Left renal pelvis (tissue), 4 donors: ENCODE measurements around the gene CCDC91. TPM values are rescaled to one million over a fixed set of nuclear protein-coding genes. Genes with fewer than 3 reads are reported as not detected.

Experiments
- DNase-seq, 4 donors: peaks; one replicate each; pipeline ENCODE4 v3.0.0-alpha.2; 2013; ENCODE audit warnings: low read depth in 4 of 4, low spot score in 3 of 4
- polyA plus RNA-seq, 4 donors: library from polyadenylated mRNA; unstranded; fragments of 120-200 nt; gene quantifications; one replicate each; pipeline ENCODE4 v1.2.1, GENCODE V29; 2013; ENCODE audit not compliant: insufficient read length in 4 of 4

CCDC91 gene
- polyA plus RNA-seq, 4 donors: 22.0 to 35.7 (median 27.5) TPM

DNA sequence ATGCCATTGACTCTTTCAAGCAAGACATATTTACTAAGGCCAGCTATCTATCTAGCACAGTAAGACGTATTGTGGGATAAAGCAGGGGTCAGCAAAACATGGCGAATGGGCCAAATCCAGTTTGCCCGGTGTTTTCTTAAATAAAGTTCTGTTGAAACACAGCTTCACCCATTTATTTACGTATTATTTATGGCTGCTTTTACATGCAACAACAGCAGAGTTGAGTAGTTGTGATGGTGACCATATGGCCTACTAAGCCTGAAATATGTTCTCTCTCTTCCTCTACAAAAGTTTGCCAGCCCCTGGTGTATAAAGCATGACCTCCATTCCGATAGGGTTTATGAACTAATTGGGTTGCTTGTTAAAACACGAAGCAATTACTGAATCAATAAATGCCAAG, 322.1 kb downstream of the CCDC91 start:
- DNase-seq: peak in 3 of 4 donors; percentile 10 to 33 (median 30)

DNA sequence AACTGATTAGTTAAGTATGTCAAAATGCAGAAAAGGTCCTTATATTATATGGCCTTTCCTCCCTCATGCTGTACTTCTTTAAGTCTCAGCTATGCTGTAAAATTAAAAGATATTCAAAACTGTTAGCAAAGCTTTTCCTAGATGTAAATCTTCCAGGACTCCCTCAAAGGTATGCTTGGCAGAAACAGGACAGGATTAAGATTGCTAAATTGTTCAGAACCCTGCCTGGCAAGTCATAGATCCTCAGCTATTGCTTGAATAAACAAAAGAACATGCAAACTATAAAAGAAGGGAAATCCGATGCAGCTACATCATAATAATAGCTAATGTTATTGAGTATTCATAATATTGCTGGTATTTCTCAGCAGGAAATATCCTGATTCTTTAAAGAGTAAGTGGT, 322.6 kb downstream of the CCDC91 start:
- no peak for DNase-seq

DNA sequence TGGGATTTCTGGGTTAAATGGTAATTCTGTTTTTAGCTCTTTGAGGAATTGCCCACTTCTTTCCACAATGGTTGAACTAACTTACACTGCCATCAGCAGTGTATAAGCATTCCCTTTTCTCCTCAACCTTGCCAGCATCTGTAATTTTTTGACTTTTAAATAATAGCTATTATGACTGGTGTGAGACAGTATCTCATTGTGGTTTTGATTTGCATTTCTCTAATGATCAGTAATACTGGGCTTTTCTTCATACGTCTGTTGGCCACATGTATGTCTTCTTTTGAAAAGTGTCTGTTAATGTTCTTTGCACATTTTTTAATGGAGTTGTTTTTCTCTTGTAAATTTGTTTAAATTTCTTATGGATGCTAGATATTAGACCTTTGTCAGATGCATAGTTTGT, 323.7 kb downstream of the CCDC91 start:
- DNase-seq: no peak

DNA sequence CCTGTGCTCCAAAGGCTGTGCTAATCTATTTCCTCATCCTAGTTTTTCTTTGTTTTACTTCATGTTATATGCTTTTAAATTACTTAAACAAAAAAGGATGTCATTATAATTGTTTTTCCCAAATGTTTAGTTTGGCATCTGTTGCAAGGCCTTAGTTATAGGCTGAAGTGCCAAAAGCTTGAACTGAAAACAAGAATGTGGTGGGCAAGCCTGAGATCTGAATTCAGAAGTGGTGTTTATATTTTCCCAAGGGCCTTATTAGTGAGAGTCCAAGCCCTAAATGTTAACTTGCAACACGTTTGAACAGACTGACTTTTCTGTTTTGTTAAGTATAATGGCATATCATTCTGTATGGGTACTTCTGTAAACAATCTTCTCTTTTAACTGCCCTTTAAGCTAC, 326.8 kb downstream of the CCDC91 start:
- no peak for DNase-seq

DNA sequence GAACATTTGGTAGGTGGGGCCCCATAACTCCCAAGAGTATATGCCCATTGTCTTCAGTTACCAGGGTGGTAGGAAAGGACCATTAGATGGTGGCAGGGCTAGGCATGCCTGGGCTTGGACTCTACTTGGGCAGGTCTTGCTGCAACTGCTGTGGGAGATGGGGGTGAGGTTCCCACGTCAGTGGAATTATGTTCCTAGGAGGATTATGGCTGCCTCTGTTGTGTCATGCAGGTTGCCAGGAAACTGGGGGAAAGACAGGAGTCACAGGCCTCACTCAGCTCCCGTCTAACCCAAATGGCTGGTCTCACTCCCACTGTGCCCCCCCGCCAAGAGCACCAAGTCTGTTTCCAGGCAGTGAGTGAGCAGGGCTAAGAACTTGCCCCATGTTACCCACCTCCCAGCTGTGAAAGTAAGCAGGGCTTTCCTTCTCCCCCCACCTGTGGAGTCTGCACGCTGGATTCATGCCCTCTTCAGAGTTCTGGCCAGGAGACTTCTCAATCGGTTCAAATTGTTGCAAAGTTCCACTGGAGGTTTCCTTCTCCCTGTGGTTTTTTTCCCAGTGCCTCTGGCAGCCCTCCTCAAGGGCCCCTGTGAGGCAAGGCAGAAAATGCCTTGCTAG, 337.5 kb downstream of the CCDC91 start:
- no peak for DNase-seq

DNA sequence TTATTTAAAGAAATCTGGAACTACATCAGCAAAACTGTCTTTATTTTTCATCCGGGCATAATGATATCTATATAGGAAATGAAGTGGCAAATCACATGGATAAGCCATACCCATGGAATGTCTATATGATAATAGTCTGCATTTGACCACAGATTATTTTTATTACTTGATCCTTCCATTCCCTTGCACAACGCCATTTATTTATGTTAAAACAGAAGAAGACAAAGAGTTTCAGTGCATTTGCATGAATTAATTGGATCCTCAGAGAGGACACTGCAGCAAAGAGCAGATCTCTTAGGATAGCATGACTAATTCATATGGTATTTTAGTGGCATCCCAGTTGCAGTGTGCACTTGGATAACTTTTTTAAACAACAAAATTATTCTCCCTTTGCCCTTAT, 345.0 kb downstream of the CCDC91 start:
- no peak for DNase-seq

DNA sequence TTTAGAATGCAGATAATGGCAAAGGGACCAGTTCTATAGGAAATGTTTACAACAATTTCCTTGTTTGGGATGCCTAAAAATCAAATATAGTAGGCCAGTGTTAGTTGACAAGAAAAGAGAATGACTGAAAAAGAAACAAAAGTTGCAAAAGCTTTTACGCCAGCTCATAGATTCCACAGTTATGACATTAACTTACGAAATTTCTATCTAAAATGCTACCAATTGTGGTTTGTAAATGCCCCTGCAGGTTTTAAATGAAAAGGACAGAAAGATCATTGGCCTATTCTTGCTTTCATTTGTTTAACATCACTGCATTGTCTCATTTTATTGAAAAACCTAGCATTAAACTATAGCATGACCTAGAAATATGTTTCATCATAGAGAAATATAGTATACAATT, 345.8 kb downstream of the CCDC91 start:
- DNase-seq: no peak

DNA sequence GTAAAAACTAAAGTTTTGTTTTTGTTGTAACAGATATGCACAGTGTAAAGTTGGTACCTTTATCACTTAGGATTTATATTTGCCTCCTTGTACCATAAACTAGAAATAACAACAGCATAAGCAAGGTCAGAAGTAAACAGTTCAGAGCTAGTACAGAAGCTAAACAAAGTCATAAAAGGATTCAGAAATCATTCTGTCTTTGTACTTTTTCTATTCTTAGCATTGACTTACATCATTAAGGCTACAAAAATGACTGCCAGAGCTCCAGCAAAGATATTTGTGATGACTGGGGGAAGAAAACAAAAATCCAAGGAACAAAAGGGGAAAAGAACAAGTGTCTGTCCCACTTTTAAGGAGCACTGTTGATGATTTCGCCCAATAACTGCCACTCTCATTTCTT, 347.2 kb downstream of the CCDC91 start:
- DNase-seq: no peak

DNA sequence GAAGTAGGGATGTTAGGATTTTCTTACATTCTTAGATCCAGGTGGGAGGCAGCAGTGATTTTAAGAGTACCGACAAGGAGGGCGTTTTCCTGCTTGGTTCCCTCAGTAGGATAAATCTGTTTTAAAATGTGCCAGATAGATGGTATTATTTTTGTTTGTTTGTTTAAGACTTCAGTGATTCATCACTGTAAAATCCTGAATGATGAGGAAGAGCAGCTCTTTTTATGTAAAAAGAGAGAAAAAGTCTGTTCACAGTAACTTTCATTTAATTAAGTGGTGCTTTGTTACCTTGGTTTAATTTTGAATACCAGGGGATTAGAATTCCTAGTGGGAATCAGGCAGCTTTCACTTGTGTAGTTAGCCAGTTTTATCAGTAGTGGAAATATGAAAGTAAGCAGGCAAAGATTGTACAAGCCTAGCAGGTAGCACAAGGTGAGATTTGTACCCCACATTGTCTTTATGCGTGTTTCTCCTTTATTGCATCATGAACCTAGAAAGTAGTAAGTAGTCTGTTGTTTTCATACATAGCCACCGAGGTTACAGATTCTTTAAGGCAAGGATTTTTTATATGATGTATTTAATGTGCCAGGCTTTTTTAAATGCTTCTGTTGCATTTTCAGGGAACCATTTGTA, 349.6 kb downstream of the CCDC91 start:
- DNase-seq: no peak

DNA sequence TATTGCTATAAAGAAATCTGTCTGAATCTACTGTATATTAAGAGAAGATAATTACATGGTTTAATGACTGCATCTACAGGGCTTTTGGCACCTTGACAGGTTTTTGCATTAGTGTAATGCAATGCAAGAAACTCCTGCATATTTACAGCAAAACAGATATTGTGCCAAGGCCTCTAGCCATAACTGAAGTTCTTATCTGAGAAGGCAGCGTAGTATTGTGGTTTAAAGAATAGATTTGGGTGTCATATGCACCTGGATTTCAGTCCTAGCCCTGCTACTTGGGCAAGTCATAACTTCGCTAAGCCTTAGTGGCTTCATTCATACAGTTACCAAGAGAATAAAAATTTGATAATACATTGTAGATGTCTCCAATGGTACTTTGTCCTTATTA, 350.1 kb downstream of the CCDC91 start:
- no peak for DNase-seq

DNA sequence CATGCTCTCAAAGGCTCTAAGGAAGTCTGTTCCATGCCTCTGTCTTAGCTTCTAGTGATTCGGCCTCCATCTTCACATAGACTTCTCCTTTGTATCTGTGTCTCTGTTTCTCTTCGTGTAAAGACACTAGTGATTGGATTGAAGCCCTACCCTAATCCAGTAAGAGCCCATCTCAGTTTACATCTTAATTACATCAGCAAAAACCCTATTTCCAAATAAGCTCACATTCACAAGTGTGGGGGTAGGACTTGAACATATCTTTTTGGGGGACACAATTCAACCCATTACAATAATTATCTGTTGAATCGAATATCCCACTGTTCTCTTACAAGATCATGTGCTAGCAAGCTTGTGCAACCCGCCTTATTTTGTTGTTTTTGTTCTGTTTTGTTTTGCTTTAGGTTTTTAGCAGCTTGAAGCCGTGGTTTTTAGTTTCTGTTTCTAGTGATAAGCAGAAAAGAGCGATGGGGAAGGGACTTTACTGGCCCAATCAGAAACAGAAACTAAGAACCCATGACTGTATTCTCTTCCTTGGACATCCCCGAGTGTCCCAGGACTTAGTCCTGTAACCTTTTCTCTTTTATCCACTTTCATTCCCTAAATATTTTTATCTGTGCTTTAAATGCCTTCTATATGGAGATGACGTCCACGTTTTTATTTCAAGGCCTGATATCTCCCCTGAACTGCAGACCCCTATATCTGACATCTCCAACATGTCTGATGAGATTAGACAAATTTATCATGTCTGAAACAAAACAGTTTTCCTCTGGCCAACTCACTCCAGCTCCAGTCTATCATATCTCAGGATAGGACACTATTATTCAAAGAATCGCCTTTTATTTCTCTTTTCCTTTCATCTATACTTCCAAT, 353.0 kb downstream of the CCDC91 start:
- DNase-seq: no peak

DNA sequence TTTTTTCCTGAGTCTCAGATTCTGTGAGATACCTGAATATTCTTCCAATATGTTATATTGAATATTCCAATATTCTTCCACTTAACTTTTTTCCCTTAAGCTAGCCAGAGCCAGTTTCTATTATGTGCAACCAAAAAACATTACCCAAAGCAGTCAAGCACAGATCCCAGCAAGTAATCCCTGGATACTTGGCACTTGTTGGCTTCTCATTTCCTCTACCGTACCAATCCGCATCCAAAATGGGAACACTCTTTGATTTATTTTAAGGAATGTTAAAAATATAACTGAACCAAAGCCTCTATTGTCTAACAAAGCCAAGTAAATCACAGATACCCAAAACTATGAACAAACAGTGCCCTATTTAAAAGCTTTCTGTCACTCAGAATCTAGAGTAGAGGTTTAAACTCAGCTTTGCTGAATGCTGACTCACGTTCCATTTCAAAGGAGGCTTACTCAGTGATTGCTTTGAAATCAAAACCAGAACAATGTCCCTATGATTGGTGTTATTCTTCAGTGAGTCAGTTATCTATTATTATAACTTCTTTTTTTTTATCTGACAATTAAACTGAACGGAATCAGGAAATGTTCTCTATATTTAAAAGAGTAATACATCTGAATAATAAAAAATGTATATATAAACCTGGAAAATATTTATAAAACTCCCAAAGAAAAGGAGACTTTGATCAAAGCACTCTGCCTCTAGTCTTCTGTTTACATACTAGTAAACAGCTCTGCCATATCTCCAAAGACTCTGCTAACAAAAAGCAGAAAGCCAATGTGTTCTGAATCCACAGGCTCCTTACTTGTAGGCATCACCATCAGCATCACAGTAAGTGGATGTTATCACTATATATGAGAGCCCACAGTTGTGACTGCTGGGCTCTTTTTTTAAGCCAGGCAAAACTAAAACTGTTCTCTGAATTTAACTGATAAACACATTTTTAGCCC, 360.8 kb downstream of the CCDC91 start:
- DNase-seq: no peak

DNA sequence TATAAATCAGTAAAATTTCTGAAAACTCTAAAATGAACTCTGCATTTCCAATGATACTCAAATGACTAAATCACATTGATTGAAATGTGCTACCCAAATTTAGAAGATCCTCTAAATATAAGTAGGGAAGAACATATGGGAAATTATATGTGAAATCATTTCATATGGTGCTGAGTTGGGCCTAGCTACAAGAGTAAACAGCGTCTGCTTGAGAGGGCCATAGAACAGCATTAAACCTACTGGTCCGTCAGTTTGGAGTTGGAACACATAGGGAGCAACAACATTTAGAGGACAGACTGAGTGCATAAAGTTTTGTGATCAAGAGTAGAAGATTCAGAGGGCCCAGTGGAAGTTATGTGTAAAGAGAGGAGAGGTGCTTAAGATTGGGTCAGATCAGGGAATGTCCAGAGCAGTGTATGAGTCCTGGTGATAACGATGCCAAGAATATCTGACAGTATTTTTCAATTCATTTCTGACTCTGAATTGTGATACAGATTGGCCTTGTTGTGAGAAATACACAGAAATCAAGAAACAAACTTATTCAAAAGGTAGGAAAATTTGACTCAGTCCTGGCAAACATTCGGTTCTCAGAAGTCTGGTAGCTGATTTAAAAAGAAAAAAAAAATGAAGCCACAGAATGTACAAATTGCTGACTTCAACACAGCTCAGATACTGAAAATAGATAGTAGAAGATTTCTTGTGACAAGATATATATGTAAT, 362.2 kb downstream of the CCDC91 start:
- DNase-seq: no peak

DNA sequence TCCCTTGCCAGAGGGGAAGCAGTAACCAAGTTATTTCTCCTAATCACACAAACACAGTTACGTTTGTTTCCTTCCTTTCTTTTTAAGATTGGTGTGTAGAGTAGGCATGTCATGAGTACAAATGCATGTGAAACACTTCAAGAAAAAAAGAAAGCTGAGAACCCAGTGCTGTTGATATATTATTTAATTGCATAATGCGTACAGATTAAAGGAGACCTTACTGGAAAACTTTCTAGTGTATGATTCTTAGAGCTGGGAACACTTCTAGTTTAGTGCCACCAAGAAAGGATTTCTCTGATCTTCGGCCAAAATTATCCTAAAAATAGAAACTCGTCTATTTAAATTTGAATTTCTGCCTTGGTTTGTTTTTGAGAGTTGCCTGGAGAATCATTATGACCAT, 365.5 kb downstream of the CCDC91 start:
- no peak for DNase-seq

DNA sequence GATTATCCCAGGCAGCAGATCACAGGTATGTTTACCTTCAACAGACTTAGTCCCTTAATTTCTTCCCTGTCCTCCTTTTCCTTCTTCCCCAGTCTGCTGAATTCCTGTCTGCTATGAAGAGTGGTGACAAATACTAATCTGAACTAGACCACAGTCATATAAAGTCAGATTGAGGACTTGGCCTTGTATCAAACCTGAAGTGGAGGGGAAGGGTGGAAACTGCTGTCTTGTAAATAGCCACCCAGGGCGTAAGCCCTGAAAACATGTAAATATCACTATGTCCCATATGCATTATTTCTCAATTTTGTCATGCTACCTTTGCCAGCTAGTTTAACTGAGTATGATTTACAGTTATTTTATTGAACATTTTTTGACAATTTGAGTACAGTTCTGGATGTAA, 368.0 kb downstream of the CCDC91 start:
- no peak for DNase-seq

DNA sequence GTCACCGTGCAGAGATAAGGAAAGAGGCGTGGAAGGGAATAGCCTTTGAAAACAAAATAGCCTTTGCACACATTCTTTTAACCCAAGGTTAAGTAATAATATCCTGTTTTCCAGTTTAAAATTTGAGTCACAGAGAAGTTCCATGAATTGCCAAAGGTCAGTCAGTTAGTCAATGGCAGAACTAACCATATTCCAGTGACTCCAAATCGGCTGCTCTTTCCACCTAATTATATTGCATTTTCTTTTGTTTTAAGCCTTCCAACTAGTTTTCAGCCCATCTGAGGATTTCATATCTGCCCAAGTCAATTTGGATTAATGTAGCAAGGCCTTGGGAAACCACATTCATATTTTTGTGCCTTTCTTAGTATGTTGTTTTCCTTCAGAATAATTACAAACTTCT, 373.0 kb downstream of the CCDC91 start:
- no peak for DNase-seq

DNA sequence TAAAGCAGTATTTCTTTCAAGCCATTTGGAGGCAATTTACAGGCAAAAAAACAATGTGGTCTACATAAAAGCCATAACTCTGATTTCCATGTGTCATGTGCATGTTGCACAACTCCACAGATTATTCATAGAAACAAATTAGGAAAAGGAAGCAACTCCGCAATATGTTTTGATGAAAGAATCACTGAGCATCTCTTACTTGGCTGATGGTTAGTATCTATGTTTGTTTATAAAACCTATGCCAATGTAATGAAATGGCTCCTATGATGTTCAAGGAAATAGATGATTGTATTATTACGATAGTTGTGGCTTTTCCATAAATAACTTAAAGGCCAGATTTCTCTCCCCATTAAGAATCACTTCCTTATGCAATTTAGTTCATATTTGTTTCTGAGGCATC, 373.7 kb downstream of the CCDC91 start:
- DNase-seq: no peak

DNA sequence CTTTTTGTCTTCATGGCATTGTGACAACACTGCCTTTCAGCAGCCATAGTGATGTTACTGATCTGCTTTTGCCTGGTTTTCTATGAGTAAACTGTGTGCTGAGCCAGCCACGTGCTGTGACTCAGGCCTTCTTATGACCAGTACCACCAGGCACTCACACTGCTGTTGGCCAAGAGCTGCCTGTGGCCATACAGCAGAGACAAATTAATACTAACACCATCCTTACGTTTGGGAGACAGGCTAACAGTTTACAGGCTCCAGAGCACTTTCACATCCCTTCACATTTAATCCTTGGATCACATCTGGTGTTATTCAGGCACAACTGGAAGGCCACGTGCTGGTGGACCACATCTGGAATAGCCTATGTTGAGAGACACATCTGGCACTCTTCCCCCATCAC, 377.9 kb downstream of the CCDC91 start:
- DNase-seq: no peak

DNA sequence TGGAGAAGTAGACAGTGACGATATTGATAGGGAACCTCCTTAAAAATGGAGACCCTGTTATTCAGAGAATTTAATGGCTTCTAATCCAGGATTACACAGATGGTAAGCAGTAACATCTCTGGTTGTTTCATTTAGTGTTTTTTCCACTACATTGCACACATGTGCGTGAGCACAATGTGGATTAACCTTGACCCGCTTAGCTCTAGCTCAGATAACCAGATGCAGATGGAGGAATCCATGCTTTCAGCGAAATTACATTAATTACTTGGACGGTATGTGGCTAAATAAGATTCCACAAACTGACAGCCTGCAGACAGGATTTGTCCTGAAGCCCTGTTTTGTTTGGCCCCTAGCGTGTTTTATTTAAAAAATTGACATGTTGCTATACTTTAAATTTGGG, 378.4 kb downstream of the CCDC91 start:
- DNase-seq: no peak
